ENCODE data around the gene SNRK. TPM values are rescaled to one million over a fixed set of nuclear protein-coding genes. Genes with fewer than 3 reads are reported as not detected.

SNRK gene
- total and polyA plus RNA-seq, 9 of the 15 experiments (the other 6 are each of a cell fraction or from before 2014, with no cell fraction given), result 1.7 to 12.3 (median 7.3) TPM

DNA sequence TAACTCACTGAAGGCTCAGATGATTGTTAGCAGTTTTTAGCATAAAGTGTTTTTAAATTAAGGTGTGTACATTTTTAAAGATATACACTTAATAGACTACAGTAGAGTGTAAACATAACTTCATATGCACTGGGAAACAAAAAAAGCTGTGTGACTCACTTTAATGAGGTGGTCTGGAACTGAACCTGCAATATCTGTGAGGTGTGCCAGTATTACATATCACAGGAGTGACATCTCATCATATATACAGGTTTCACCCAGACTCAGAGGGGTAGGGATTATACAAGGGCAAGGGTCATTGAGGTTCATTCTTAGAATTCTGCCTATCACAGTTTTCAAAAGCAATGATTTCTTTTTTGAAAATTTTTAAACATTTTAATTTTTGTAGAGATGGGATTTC is 7.3 kb upstream of the SNRK start (continued):
- TF ChIP-seq, protein P1, sequence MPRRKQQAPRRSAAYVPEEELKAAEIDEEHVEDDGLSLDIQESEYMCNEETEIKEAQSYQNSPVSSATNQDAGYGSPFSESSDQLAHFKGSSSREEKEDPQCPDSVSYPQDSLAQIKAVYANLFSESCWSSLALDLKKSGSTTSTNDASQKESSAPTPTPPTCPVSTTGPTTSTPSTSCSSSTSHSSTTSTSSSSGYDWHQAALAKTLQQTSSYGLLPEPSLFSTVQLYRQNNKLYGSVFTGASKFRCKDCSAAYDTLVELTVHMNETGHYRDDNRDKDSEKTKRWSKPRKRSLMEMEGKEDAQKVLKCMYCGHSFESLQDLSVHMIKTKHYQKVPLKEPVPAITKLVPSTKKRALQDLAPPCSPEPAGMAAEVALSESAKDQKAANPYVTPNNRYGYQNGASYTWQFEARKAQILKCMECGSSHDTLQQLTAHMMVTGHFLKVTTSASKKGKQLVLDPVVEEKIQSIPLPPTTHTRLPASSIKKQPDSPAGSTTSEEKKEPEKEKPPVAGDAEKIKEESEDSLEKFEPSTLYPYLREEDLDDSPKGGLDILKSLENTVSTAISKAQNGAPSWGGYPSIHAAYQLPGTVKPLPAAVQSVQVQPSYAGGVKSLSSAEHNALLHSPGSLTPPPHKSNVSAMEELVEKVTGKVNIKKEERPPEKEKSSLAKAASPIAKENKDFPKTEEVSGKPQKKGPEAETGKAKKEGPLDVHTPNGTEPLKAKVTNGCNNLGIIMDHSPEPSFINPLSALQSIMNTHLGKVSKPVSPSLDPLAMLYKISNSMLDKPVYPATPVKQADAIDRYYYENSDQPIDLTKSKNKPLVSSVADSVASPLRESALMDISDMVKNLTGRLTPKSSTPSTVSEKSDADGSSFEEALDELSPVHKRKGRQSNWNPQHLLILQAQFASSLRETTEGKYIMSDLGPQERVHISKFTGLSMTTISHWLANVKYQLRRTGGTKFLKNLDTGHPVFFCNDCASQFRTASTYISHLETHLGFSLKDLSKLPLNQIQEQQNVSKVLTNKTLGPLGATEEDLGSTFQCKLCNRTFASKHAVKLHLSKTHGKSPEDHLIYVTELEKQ (CRISPR knock-in tag; IDR thresholded peaks at IDR 0.05), result no peak
- TF ChIP-seq KDM4B (IDR thresholded peaks at IDR 0.05; ENCODE audit: borderline replicate concordance in 2 of 2, low read depth in 1 of 2) (no peak), SNRNP70 (optimal IDR thresholded peaks at IDR 0.05; ENCODE audit: low read depth, low read length) (no peak), TAF15 (IDR thresholded peaks at IDR 0.05; ENCODE audit: low read depth, low read length) (no peak), FOXK2 (conservative IDR thresholded peaks at IDR 0.05 in 1 of 2, IDR thresholded peaks at IDR 0.05 in 1 of 2; ENCODE audit: low read depth in 2 of 2) (no peak), POLR2H (tag; IDR thresholded peaks at IDR 0.05; ENCODE audit: low read depth) (no peak)
- TF ChIP-seq, protein P2, sequence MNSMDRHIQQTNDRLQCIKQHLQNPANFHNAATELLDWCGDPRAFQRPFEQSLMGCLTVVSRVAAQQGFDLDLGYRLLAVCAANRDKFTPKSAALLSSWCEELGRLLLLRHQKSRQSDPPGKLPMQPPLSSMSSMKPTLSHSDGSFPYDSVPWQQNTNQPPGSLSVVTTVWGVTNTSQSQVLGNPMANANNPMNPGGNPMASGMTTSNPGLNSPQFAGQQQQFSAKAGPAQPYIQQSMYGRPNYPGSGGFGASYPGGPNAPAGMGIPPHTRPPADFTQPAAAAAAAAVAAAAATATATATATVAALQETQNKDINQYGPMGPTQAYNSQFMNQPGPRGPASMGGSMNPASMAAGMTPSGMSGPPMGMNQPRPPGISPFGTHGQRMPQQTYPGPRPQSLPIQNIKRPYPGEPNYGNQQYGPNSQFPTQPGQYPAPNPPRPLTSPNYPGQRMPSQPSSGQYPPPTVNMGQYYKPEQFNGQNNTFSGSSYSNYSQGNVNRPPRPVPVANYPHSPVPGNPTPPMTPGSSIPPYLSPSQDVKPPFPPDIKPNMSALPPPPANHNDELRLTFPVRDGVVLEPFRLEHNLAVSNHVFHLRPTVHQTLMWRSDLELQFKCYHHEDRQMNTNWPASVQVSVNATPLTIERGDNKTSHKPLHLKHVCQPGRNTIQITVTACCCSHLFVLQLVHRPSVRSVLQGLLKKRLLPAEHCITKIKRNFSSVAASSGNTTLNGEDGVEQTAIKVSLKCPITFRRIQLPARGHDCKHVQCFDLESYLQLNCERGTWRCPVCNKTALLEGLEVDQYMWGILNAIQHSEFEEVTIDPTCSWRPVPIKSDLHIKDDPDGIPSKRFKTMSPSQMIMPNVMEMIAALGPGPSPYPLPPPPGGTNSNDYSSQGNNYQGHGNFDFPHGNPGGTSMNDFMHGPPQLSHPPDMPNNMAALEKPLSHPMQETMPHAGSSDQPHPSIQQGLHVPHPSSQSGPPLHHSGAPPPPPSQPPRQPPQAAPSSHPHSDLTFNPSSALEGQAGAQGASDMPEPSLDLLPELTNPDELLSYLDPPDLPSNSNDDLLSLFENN (IDR thresholded peaks at IDR 0.05; ENCODE audit: low read depth in 2 of 2, low read length in 2 of 2), result no peak

All from K562 (cell line).